Loucy (cell line): ENCODE measurements around the gene TBC1D20.

Experiments
- H2AFZ ChIP-seq: fragments of 200-600 bp; sonication (generic); 2 replicates; pipeline ENCODE4 v1.6.0; 2016; ENCODE audit warnings: antibody characterized with exemption, mild to moderate bottlenecking, low read length, moderate library complexity
- H3F3A ChIP-seq: fragments of 200-600 bp; 2 replicates; pipeline ENCODE4 v1.6.0; 2016; ENCODE audit warnings: antibody characterized with exemption, low read depth, mild to moderate bottlenecking
- H3K27me3 ChIP-seq: fragments of 200-600 bp; sonication (generic); 2 replicates; pipeline ENCODE4 v1.6.1; 2014; ENCODE audit warnings: low read length, mild to moderate bottlenecking; ENCODE audit not compliant: insufficient read depth, poor library complexity, severe bottlenecking
- H3K36me3 ChIP-seq: fragments of 200-600 bp; sonication (generic); 2 replicates; pipeline ENCODE4 v1.6.1; 2016; ENCODE audit warnings: low read length; ENCODE audit not compliant: insufficient read depth
- H3K4me1 ChIP-seq: fragments of 200-600 bp; sonication (generic); 2 replicates; pipeline ENCODE4 v1.5.1; 2014; ENCODE audit warnings: low read length, mild to moderate bottlenecking; ENCODE audit not compliant: insufficient read depth, poor library complexity, severe bottlenecking
- H3K4me2 ChIP-seq: fragments of 200-600 bp; sonication (generic); 2 replicates; pipeline ENCODE4 v1.6.0; 2014; ENCODE audit warnings: antibody characterized with exemption, low read length, low read depth, mild to moderate bottlenecking; ENCODE audit not compliant: poor library complexity, severe bottlenecking
- H3K4me3 ChIP-seq: fragments of 200-600 bp; sonication (generic); 2 replicates; pipeline ENCODE4 v1.5.1; 2014; ENCODE audit warnings: low read length, mild to moderate bottlenecking, mixed read lengths; ENCODE audit not compliant: poor library complexity, severe bottlenecking
- H3K79me2 ChIP-seq: fragments of 200-600 bp; sonication (generic); 2 replicates; pipeline ENCODE4 v1.6.1; 2014; ENCODE audit warnings: low read length; ENCODE audit not compliant: insufficient read depth
- H3K9ac ChIP-seq: fragments of 200-600 bp; sonication (generic); 2 replicates; pipeline ENCODE4 v1.6.0; 2014; ENCODE audit warnings: mild to moderate bottlenecking, low read depth, low read length, moderate library complexity; ENCODE audit not compliant: poor library complexity, severe bottlenecking
- H3K9me2 ChIP-seq: fragments of 200-600 bp; sonication (generic); replicated peaks from 2 replicates; pipeline ENCODE4 v1.6.1; 2016; ENCODE audit warnings: low read depth, low read length, mixed read lengths
- H3K9me3 ChIP-seq: fragments of 200-600 bp; sonication (generic); 2 replicates; pipeline ENCODE4 v1.6.1; 2014; ENCODE audit warnings: mild to moderate bottlenecking, antibody characterized with exemption, low read length, low read depth; ENCODE audit not compliant: insufficient read depth
- H4K20me1 ChIP-seq: fragments of 200-600 bp; sonication (generic); 2 replicates; pipeline ENCODE4 v1.6.0; 2014; ENCODE audit warnings: antibody characterized with exemption, low read length, mild to moderate bottlenecking; ENCODE audit not compliant: insufficient read depth, poor library complexity, severe bottlenecking
- EZH2phosphoT487 ChIP-seq: fragments of 200-600 bp; IDR thresholded peaks from 2 replicates; pipeline ENCODE4 v1.6.1; 2018; ENCODE audit warnings: antibody characterized with exemption, mild to moderate bottlenecking, moderate library complexity, borderline replicate concordance
- TF ChIP-seq, protein P1 (sequence below): fragments of 200-600 bp; sonication (generic); conservative IDR thresholded peaks from 2 replicates; pipeline ENCODE4 v1.5.1; 2014; ENCODE audit warnings: mild to moderate bottlenecking, antibody characterized with exemption, low read length

The TBC1D20 gene

DNA sequence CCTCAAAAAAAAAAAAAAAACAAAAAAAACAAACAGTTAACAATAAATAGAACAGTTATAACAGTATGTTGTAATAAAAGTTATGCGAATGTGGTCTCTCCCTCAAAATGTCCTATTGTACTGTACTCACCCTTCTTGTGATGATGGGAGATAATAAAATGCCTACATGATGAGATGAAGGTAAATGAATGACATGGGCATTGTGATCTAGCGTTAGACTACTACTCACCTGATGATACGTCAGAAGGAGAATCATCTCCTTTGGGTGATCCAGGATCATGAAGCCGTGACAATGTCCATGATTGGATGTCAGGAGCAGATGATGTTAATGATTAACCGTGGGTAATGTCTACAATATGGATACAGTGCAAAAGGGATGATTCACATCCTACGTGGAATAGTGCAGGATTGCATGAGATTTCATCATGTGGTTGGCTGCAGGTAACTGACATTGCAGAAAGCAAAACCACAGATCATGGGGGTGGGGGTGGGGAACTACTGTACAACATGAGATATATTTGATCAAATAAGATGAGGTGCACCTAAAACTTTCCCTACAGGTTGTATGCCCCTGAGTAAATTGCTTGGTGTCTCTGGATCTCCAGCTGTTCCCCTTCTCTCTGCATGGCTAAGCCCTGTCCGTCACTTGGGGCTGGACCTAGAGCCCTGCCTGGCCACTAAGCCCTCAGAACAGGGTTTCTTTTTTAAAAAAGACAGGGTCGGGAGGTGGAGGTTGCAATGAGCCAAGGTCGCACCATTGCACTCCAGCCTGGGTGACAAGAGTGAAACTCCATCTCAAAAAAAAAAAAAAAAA is 60.4 kb downstream of the TBC1D20 start:
- Histone ChIP-seq H3K9me2 (no peaks in the 10 kb centered on the region), H2AFZ (peak overlapping the region; percentile 31; the same call in 1 of the 2 replicates), H3K79me2 (no peaks in the 10 kb centered on the region), H3K4me2 (peak overlapping the region; percentile 67), H3K36me3 (peaks cover 11% of the 10 kb centered on the region; the same call in 1 of the 2 replicates), H3K9ac (peak overlapping the region; percentile 23), H3F3A (no peaks in the 10 kb centered on the region), H3K4me1 (peaks cover 32% of the 10 kb centered on the region), H3K27me3 (no peaks in the 10 kb centered on the region), H4K20me1 (no peaks in the 10 kb centered on the region), H3K4me3 (peak overlapping the region; percentile 23), H3K9me3 (no peaks in the 10 kb centered on the region)
- TF ChIP-seq, protein P1, sequence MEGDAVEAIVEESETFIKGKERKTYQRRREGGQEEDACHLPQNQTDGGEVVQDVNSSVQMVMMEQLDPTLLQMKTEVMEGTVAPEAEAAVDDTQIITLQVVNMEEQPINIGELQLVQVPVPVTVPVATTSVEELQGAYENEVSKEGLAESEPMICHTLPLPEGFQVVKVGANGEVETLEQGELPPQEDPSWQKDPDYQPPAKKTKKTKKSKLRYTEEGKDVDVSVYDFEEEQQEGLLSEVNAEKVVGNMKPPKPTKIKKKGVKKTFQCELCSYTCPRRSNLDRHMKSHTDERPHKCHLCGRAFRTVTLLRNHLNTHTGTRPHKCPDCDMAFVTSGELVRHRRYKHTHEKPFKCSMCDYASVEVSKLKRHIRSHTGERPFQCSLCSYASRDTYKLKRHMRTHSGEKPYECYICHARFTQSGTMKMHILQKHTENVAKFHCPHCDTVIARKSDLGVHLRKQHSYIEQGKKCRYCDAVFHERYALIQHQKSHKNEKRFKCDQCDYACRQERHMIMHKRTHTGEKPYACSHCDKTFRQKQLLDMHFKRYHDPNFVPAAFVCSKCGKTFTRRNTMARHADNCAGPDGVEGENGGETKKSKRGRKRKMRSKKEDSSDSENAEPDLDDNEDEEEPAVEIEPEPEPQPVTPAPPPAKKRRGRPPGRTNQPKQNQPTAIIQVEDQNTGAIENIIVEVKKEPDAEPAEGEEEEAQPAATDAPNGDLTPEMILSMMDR, result no peak
- TF ChIP-seq EZH2phosphoT487, result no peak

DNA sequence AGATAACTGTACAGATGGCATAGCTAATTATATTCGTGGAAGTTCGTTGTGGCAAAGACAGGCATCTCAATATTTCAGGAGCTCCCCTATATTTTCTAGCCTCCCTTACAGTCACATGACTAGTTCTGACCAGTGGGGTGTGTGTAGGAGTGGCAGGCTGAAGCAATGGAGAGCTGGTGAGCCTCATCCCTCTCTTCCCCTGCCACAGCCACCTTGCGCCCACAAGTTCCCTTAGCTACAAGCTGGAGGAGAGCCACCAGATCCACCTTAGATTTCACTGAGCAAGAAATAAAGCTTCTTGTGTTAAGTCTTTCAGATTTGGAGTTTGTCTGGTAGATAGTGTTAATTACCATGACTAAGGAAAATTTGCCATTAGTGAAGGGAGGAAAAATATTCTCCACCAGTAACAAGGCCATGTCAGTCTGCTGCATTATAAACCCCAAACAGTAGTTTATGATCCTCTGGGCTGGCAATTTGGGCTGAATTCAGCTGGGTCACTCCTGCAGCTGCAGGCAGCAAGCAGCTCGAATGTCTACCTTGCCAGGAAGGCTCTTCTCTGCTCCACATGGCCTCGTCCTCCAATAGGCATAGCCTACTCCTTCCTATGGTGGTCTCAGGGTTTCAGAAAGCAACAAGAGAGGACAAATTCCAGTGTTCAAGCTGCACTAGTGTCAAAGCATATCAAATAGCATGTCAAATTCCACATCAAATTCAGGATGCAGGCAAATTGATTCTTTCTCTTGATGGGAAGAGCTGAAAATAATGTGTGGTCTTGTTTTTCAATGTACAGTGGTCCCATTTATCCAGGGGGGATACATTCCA is 61.7 kb downstream of the TBC1D20 start:
- H3K9me3 ChIP-seq, result no peaks in the 10 kb centered on the region
- peak overlapping the region; percentile 19 for H3K9ac ChIP-seq
- H3K36me3 ChIP-seq, result peaks cover 23% of the 10 kb centered on the region; the same call in 1 of the 2 replicates
- peak overlapping the region; percentile 21 for H3K4me2 ChIP-seq
- H3F3A ChIP-seq, result no peaks in the 10 kb centered on the region
- peak overlapping the region; percentile 41 for H2AFZ ChIP-seq
- no peaks in the 10 kb centered on the region for H3K27me3 ChIP-seq
- no peak overlapping the region for H3K4me3 ChIP-seq
- H4K20me1 ChIP-seq, result no peaks in the 10 kb centered on the region
- H3K4me1 ChIP-seq, result peaks cover 29% of the 10 kb centered on the region
- no peaks in the 10 kb centered on the region for H3K79me2 ChIP-seq
- TF ChIP-seq, protein P1, result no peak
- TF ChIP-seq EZH2phosphoT487, result no peak
- H3K9me2 ChIP-seq, result no peaks in the 10 kb centered on the region

DNA sequence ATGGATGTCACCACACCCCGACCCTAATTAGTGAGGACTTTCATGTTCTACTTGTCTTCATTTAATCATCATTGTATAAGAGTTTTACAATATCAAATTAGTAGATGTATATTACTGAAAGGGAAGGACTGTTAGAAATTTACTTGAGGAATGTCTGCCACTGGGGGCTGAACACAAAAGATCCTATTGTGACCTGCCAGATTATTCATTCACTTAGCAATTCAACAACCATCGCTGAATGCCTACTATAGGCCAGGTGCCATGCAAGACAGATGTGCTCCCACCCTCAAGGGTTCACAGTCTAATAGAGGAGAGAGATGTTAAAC is 62.2 kb downstream of the TBC1D20 start:
- Histone ChIP-seq H3K9ac (no peak overlapping the region), H3K36me3 (peaks cover 29% of the 10 kb centered on the region; the same call in 1 of the 2 replicates), H3K79me2 (no peaks in the 10 kb centered on the region), H3K4me1 (peaks cover 29% of the 10 kb centered on the region), H3K4me3 (no peak overlapping the region), H4K20me1 (no peaks in the 10 kb centered on the region), H3K4me2 (peak overlapping the region; percentile 21), H3K9me3 (no peaks in the 10 kb centered on the region), H3K27me3 (no peaks in the 10 kb centered on the region), H3F3A (no peaks in the 10 kb centered on the region), H3K9me2 (no peaks in the 10 kb centered on the region), H2AFZ (no peak overlapping the region; the same call in 1 of the 2 replicates)
- no peak for TF ChIP-seq EZH2phosphoT487
- TF ChIP-seq, protein P1, result no peak
